A549 (cell line): ENCODE results near the gene ZNF710. TPM values are rescaled to one million over a fixed set of nuclear protein-coding genes. Genes with fewer than 3 reads are reported as not detected.

Source experiments
- BHLHE40 ChIP-seq: IDR thresholded peaks from 2 replicates; pipeline ENCODE4 v1.6.1; 2012; ENCODE audit warnings: low read depth, low read length, inconsistent platforms
- CEBPB ChIP-seq, 2 experiments: fragments of >200 bp in 1 of 2; sonication (Bioruptor Twin) in 1 of 2; formaldehyde crosslinking in 1 of 2; IDR thresholded peaks; 2 replicates each; pipeline ENCODE4 v1.6.1; 2012 to 2016
- CHD2 ChIP-seq: fragments of 150-350 bp; IDR thresholded peaks from 2 replicates; pipeline ENCODE4 v1.6.1; 2014; ENCODE audit warnings: low read length; ENCODE audit not compliant: partially characterized antibody
- EHMT2 ChIP-seq: fragments of 200-600 bp; sonication (generic); IDR thresholded peaks from 2 replicates; pipeline ENCODE4 v1.6.1; 2016; ENCODE audit warnings: antibody characterized with exemption, low read depth, mild to moderate bottlenecking, moderate library complexity
- FOSB ChIP-seq: fragments of 250-450 bp; sonication (Bioruptor Pico); IDR thresholded peaks from 2 replicates; pipeline ENCODE4 v1.5.0; 2020; ENCODE audit warnings: mild to moderate bottlenecking, moderate library complexity
- FOSL2 ChIP-seq, 2 experiments: fragments of 450-650 bp in 1 of 2; fragments of >200 bp in 1 of 2; sonication (Bioruptor Twin) in 1 of 2; formaldehyde crosslinking; IDR thresholded peaks; 2 replicates each; pipeline versions ENCODE4 v1.5.0 to v1.6.1; 2016 to 2020; ENCODE audit warnings: mild to moderate bottlenecking in 1 of 2, moderate library complexity in 1 of 2
- FOXS1 ChIP-seq: fragments of 250-450 bp; sonication (Bioruptor Pico); IDR thresholded peaks from 2 replicates; pipeline ENCODE4 v1.5.0; 2020; ENCODE audit warnings: mild to moderate bottlenecking, moderate library complexity
- GATA3 ChIP-seq: IDR thresholded peaks from 2 replicates; pipeline ENCODE4 v1.6.1; 2012; ENCODE audit warnings: borderline replicate concordance
- HDAC2 ChIP-seq: fragments of 200-600 bp; sonication (generic); IDR thresholded peaks from 2 replicates; pipeline ENCODE4 v1.6.1; 2016
- HOXB13 ChIP-seq: fragments of 250-450 bp; sonication (Bioruptor Pico); IDR thresholded peaks from 2 replicates; pipeline ENCODE4 v1.5.0; 2020; ENCODE audit warnings: low read depth, mild to moderate bottlenecking, moderate library complexity
- HOXB5 ChIP-seq: fragments of 250-450 bp; sonication (Bioruptor Pico); IDR thresholded peaks from 2 replicates; pipeline ENCODE4 v1.5.0; 2020; ENCODE audit warnings: mild to moderate bottlenecking, moderate library complexity
- JUN ChIP-seq, 2 experiments: fragments of >200 bp; sonication (Bioruptor Twin); formaldehyde crosslinking; IDR thresholded peaks; 2 replicates in 1 of 2; 3 replicates in 1 of 2; pipeline ENCODE4 v1.6.1; 2016 to 2017
- JUNB ChIP-seq: fragments of >200 bp; sonication (Bioruptor Twin); formaldehyde crosslinking; IDR thresholded peaks from 2 replicates; pipeline ENCODE4 v1.6.1; 2016
- KDM1A ChIP-seq: fragments of 200-600 bp; sonication (generic); IDR thresholded peaks from 2 replicates; pipeline ENCODE4 v1.6.1; 2016; ENCODE audit warnings: low read depth, mild to moderate bottlenecking
- MAFK ChIP-seq: fragments of 450-650 bp; IDR thresholded peaks from 2 replicates; pipeline ENCODE4 v1.6.1; 2014; ENCODE audit not compliant: partially characterized antibody
- MAZ ChIP-seq: fragments of 150-350 bp; IDR thresholded peaks from 2 replicates; pipeline ENCODE4 v1.6.1; 2014; ENCODE audit warnings: antibody characterized with exemption, low read depth, low read length, borderline replicate concordance
- NR3C1 ChIP-seq: fragments of >200 bp; sonication (Bioruptor Twin); formaldehyde crosslinking; IDR thresholded peaks from 3 replicates; pipeline ENCODE4 v1.6.1; 2017
- PHF8 ChIP-seq: fragments of 200-600 bp; sonication (generic); IDR thresholded peaks from 2 replicates; pipeline ENCODE4 v1.6.1; 2016; ENCODE audit warnings: low read depth, mild to moderate bottlenecking, antibody characterized with exemption, moderate library complexity, borderline replicate concordance
- RAD21 ChIP-seq, 2 experiments: fragments of >200 bp in 1 of 2; sonication (Bioruptor Twin) in 1 of 2; formaldehyde crosslinking in 1 of 2; IDR thresholded peaks in 1 of 2; conservative IDR thresholded peaks in 1 of 2; 2 replicates in 1 of 2; 3 replicates in 1 of 2; pipeline ENCODE4 v1.6.1; 2012 to 2018; ENCODE audit warnings: inconsistent platforms in 1 of 2
- SMC3 ChIP-seq: fragments of >200 bp; sonication (Bioruptor Twin); formaldehyde crosslinking; IDR thresholded peaks from 3 replicates; pipeline ENCODE4 v1.6.1; 2018; ENCODE audit warnings: inconsistent platforms
- SREBF2 ChIP-seq: fragments of 450-650 bp; IDR thresholded peaks from 2 replicates; pipeline ENCODE4 v1.6.1; 2014; ENCODE audit warnings: mild to moderate bottlenecking, moderate library complexity
- TFCP2L1 ChIP-seq: fragments of 250-450 bp; sonication (Bioruptor Pico); IDR thresholded peaks from 2 replicates; pipeline ENCODE4 v1.5.0; 2021; ENCODE audit warnings: mild to moderate bottlenecking
- TP53 ChIP-seq: fragments of 250-450 bp; sonication (Bioruptor Pico); IDR thresholded peaks from 2 replicates; pipeline ENCODE4 v1.5.0; 2021; ENCODE audit warnings: mild to moderate bottlenecking, moderate library complexity
- ZC3H11A ChIP-seq: fragments of 450-650 bp; IDR thresholded peaks from 2 replicates; pipeline ENCODE4 v1.6.1; 2014; ENCODE audit warnings: antibody characterized with exemption, mild to moderate bottlenecking
- ZFP36 ChIP-seq: fragments of 450-650 bp; IDR thresholded peaks from 2 replicates; pipeline ENCODE4 v1.6.1; 2014; ENCODE audit warnings: borderline replicate concordance; ENCODE audit not compliant: partially characterized antibody
- ZNF302 ChIP-seq: fragments of 250-450 bp; sonication (Bioruptor Pico); IDR thresholded peaks from 2 replicates; pipeline ENCODE4 v1.9.0; 2021; ENCODE audit warnings: inconsistent platforms, mild to moderate bottlenecking, moderate library complexity
- polyA plus RNA-seq, 4 experiments: library from polyadenylated mRNA; depleted of rRNA in 3 of 4; stranded (reverse); fragments of >200 nt; fragmentation: RNase III in 1 of 4; extraction: RNeasy Plus Mini Kit Qiagen cat#74134 plus additional on column Dnase treatment in 1 of 4; gene quantifications; 2 replicates in 3 of 4; 3 replicates in 1 of 4; pipeline ENCODE4 v1.2.3, GENCODE V29; 2011 to 2017
- TF ChIP-seq, protein P1 (sequence below): fragments of 250-450 bp; sonication (Bioruptor Pico); IDR thresholded peaks from 2 replicates; pipeline ENCODE4 v1.5.0; 2021; ENCODE audit warnings: mild to moderate bottlenecking, moderate library complexity, borderline replicate concordance
- TF ChIP-seq, protein P2 (sequence below): fragments of >200 bp; sonication (Bioruptor Twin); formaldehyde crosslinking; IDR thresholded peaks from 3 replicates; pipeline ENCODE4 v1.5.1; 2016
- TF ChIP-seq, protein P3 (sequence below): fragments of >200 bp; sonication (Bioruptor Twin); formaldehyde crosslinking; IDR thresholded peaks from 2 replicates; pipeline ENCODE4 v1.6.1; 2016
- TF ChIP-seq, protein P4 (sequence below): IDR thresholded peaks from 2 replicates; pipeline ENCODE4 v1.6.1; 2012
- TF ChIP-seq, protein P5 (sequence below): fragments of 150-350 bp; IDR thresholded peaks from 2 replicates; pipeline ENCODE4 v1.6.1; 2014; ENCODE audit warnings: low read depth, mild to moderate bottlenecking, low read length
- TF ChIP-seq, protein P6 (sequence below): fragments of 250-450 bp; sonication (Bioruptor Pico); IDR thresholded peaks from 2 replicates; pipeline ENCODE4 v1.5.0; 2020; ENCODE audit warnings: low read depth, mild to moderate bottlenecking, moderate library complexity

ZNF710 gene
- polyA plus RNA-seq, 2 of the 4 experiments (the other 2 are of a cell fraction) = 2.6 to 7.8 TPM

DNA sequence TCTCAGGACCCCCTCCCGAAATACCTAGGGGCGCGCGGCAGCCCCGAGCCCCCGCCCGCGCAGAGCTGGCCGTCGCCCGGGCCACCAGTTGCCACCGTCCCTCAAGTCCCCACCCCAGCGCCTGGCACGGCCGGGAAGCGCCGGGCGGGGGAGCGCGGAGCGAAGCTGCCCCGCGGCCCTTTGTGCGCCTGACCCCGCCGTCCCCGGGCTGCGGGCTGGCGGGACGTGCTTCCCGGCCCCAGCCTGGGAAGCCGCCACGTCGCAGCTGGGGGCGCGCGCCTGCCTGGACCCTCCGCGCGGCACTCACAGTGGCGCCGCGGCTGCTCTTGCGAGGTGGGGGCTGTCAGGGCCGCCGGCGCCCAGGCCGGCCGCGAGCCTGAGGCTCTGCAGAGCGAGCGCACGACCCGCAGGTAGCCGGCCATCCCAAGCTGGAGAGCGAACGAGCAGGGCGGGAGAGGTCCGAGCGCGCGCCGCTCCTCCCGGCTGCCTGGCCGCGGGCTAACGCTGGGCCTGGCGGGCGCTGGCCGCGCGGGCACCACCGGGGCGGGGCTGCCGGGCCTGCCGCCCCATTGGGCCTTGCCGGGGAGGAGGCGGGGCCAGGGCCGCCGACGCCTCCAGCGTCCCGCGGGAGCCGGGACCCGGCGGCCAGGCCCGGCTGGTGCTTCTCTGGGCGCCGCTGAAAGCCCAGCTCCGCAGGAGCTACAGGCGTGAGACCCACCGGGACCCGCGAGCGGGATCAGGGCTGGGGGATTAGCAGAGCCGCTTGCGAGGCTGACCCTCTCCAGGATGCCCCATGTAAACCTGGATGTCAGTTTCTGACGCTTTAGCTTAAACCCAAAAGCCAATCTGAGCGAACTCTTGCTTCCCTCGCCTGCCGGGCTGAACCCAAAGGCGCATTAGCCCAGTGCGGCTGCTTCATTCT lies 101.1 kb downstream of the ZNF710 start, which contains the start of gene IDH2 (continued):
- TF ChIP-seq BHLHE40 (no peak), HOXB13 (CRISPR knock-in tag) (no peak), RAD21 (conservative IDR thresholded peaks at IDR 0.05 in 1 of 2, IDR thresholded peaks at IDR 0.05 in 1 of 2) (no peak), PHF8 (peak; percentile 86), TFCP2L1 (no peak), FOSB (CRISPR knock-in tag) (no peak), JUN (IDR thresholded peaks at IDR 0.05) (peak in 1 of 2 experiments; percentile 87; a peak in 3 of 5 replicates), EHMT2 (no peak), ZNF302 (CRISPR knock-in tag) (no peak), FOXS1 (CRISPR knock-in tag) (no peak), CEBPB (IDR thresholded peaks at IDR 0.05) (no peak), MAFK (no peak), JUNB (no peak), ZC3H11A (no peak), MAZ (0 out of 2 replicates have a peak, but pooled peaks have one; percentile 49), ZFP36 (no peak), HDAC2 (no peak), SMC3 (no peak), SREBF2 (no peak), GATA3 (no peak), HOXB5 (CRISPR knock-in tag) (no peak), KDM1A (no peak), CHD2 (peak; percentile 75), FOSL2 (IDR thresholded peaks at IDR 0.05) (no peak), FOSL2 (CRISPR knock-in tag; IDR thresholded peaks at IDR 0.05) (0 out of 2 replicates have a peak, but pooled peaks have one; percentile 1), NR3C1 (no peak), TP53 (CRISPR knock-in tag) (no peak)
- TF ChIP-seq, protein P1, sequence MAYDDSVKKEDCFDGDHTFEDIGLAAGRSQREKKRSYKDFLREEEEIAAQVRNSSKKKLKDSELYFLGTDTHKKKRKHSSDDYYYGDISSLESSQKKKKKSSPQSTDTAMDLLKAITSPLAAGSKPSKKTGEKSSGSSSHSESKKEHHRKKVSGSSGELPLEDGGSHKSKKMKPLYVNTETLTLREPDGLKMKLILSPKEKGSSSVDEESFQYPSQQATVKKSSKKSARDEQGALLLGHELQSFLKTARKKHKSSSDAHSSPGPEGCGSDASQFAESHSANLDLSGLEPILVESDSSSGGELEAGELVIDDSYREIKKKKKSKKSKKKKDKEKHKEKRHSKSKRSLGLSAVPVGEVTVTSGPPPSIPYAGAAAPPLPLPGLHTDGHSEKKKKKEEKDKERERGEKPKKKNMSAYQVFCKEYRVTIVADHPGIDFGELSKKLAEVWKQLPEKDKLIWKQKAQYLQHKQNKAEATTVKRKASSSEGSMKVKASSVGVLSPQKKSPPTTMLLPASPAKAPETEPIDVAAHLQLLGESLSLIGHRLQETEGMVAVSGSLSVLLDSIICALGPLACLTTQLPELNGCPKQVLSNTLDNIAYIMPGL (CRISPR knock-in tag) = no peak
- TF ChIP-seq, protein P2, sequence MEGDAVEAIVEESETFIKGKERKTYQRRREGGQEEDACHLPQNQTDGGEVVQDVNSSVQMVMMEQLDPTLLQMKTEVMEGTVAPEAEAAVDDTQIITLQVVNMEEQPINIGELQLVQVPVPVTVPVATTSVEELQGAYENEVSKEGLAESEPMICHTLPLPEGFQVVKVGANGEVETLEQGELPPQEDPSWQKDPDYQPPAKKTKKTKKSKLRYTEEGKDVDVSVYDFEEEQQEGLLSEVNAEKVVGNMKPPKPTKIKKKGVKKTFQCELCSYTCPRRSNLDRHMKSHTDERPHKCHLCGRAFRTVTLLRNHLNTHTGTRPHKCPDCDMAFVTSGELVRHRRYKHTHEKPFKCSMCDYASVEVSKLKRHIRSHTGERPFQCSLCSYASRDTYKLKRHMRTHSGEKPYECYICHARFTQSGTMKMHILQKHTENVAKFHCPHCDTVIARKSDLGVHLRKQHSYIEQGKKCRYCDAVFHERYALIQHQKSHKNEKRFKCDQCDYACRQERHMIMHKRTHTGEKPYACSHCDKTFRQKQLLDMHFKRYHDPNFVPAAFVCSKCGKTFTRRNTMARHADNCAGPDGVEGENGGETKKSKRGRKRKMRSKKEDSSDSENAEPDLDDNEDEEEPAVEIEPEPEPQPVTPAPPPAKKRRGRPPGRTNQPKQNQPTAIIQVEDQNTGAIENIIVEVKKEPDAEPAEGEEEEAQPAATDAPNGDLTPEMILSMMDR = 0 out of 3 replicates have a peak, but pooled peaks have one; percentile 8
- TF ChIP-seq, protein P3, sequence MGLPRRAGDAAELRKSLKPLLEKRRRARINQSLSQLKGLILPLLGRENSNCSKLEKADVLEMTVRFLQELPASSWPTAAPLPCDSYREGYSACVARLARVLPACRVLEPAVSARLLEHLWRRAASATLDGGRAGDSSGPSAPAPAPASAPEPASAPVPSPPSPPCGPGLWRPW = no peak
- TF ChIP-seq, protein P4, sequence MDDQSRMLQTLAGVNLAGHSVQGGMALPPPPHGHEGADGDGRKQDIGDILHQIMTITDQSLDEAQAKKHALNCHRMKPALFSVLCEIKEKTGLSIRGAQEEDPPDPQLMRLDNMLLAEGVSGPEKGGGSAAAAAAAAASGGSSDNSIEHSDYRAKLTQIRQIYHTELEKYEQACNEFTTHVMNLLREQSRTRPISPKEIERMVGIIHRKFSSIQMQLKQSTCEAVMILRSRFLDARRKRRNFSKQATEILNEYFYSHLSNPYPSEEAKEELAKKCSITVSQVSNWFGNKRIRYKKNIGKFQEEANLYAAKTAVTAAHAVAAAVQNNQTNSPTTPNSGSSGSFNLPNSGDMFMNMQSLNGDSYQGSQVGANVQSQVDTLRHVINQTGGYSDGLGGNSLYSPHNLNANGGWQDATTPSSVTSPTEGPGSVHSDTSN = 0 out of 2 replicates have a peak, but pooled peaks have one; percentile 31
- TF ChIP-seq, protein P5, sequence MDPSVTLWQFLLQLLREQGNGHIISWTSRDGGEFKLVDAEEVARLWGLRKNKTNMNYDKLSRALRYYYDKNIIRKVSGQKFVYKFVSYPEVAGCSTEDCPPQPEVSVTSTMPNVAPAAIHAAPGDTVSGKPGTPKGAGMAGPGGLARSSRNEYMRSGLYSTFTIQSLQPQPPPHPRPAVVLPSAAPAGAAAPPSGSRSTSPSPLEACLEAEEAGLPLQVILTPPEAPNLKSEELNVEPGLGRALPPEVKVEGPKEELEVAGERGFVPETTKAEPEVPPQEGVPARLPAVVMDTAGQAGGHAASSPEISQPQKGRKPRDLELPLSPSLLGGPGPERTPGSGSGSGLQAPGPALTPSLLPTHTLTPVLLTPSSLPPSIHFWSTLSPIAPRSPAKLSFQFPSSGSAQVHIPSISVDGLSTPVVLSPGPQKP = no peak
- TF ChIP-seq, protein P6, sequence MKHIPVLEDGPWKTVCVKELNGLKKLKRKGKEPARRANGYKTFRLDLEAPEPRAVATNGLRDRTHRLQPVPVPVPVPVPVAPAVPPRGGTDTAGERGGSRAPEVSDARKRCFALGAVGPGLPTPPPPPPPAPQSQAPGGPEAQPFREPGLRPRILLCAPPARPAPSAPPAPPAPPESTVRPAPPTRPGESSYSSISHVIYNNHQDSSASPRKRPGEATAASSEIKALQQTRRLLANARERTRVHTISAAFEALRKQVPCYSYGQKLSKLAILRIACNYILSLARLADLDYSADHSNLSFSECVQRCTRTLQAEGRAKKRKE (CRISPR knock-in tag) = no peak
